Measurements from ENCODE around the gene PPP2R2B.

The PPP2R2B gene

DNA sequence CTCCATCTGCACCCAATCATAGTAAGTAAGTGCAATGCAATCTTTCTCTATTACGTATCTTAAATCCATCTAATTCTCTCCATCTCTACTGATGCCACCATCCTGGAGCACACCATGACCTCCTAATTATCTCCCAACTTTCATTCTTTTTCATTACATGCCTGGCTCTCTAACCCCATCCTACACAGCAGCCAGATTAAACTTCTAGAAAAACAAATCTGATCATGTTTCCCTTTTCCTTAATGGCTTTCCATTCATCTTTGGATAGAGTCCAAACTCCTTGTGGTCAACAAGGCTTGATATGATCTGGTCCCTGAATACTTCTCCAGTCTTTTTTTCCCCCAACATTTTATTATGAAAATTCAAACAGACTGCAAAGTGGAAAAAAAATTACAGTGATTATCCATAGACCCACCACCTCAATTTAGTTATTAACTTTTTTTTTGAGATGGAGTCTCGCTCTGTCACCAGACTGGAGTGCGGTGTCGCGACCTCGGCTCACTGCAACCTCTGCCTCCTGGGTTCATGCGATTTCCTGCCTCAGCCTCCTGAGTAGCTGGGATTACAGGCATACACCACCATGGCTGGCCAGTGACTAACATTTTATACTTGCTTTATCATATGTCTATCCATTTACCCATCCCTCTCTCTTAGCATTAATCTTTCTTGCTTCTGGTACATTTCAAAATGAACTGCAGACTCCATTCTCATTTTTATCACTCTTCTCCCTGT is 5.2 kb downstream of the PPP2R2B start:
- H3K4me3 Mint-ChIP-seq = no peak overlapping the region
- H3K36me3 Mint-ChIP-seq = no peaks in the 10 kb centered on the region
- H3K9me3 Mint-ChIP-seq = no peaks in the 10 kb centered on the region
- H3K4me1 Mint-ChIP-seq = peaks cover 11% of the 10 kb centered on the region
- CTCF ChIA-PET = no interaction called here
- no peak for DNase-seq
- peaks cover 15% of the 10 kb centered on the region for H3K27me3 Mint-ChIP-seq
- no peak overlapping the region for H3K27ac Mint-ChIP-seq

DNA sequence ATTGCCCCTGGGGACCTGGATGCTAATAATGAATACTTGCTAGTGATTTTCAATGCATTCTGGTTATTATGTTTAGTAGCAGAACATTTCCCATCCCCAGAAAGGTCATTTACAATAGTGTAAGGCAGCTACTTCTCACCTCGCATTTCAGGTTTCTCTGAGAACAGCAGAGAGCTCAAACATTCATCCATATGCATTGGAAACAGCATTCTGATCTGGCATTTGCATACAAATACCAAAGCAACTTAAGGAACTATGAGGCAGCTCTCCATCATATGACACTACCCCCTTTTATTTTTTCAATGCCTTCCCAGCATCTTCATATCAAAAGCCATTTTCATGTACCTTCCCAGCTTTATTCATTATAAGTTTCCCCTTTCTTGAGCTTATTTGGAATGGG is 6.4 kb downstream of the PPP2R2B start:
- CTCF ChIA-PET = no interaction called here
- Mint-ChIP-seq H3K9me3 (no peaks in the 10 kb centered on the region), H3K27me3 (peaks cover 8% of the 10 kb centered on the region), H3K4me1 (peaks cover 4% of the 10 kb centered on the region), H3K36me3 (no peaks in the 10 kb centered on the region), H3K27ac (no peak overlapping the region), H3K4me3 (no peak overlapping the region)
- no peak for DNase-seq

DNA sequence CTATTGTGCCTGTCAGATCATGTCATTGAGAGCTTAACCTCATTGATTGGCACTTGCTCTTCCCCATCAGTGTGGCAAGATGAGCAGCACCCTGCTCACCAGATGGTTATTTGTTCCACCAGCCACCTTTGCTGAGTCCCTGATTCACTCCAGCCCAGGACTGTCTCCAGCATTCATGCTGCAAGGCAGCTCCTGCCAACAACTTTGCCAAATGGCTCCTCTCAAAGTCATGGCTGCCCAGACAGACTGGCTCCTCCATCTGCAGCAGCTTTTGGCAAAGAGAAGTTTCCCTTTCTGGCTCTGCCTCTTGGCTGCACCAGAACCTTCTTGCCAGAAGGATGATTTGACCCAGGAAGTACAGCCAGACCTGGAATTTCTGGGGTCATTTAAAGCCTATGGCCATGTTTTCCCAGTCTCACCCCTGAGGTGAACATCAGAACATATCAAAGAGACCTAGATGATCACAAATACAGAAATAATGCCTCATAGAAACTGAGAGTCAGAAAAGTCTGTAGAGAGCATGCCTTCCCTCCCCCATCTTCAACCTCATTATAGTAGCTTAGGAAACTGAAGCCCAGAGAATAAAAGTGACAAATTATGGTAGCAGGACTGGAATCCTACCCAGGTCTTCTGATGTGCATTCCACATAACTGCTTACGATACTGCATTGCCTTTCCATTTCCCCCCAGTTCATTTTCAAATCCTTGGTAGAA is 10.4 kb downstream of the PPP2R2B start:
- H3K4me1 Mint-ChIP-seq = no peaks in the 10 kb centered on the region
- no peaks in the 10 kb centered on the region for H3K9me3 Mint-ChIP-seq
- H3K36me3 Mint-ChIP-seq = no peaks in the 10 kb centered on the region
- no peak for DNase-seq
- H3K4me3 Mint-ChIP-seq = no peak overlapping the region
- CTCF ChIA-PET = no interaction called here
- H3K27me3 Mint-ChIP-seq = peaks cover 4% of the 10 kb centered on the region
- H3K27ac Mint-ChIP-seq = no peak overlapping the region

DNA sequence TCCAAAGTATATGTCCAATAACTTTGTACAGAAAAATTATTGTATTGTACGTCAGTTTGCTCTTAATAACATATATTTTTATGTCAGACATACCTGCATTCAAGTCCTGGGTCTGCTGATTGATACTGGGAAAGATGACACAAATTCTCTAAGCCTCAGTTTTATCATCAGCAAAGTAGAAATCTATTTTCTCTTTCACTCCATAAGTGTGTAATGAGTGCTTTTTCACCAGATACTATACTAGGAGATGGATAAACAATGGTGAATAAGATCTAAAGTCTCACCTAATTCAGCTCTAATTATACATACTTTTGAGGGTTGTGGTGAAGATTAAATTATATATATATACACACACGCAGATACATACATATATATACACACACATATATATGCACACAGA is 12.3 kb downstream of the PPP2R2B start:
- no peaks in the 10 kb centered on the region for H3K36me3 Mint-ChIP-seq
- peaks cover 4% of the 10 kb centered on the region for H3K27me3 Mint-ChIP-seq
- H3K4me1 Mint-ChIP-seq = no peaks in the 10 kb centered on the region
- DNase-seq = no peak
- no peak overlapping the region for H3K4me3 Mint-ChIP-seq
- H3K27ac Mint-ChIP-seq = no peak overlapping the region
- no peaks in the 10 kb centered on the region for H3K9me3 Mint-ChIP-seq
- CTCF ChIA-PET = no interaction called here

DNA sequence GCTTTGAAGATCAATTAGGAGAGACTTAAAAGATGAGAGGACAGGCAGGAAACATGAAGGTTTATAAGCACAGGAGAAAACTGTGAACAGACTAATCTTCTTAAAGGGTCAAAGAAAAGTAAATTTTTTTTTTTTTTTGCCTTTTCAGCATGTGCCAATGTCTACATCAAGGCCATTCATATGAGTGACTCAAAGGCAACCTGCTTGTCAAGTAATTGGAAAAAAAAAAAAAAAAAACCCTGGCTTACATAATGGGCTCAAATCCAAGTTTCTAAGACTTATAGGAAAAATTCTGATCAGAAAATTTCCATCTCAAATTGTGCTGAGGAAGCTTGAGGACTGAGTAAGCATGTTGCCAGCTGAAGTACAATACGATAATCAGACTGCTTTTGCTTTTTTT is 15.9 kb downstream of the PPP2R2B start:
- CTCF ChIA-PET = no interaction called here
- Mint-ChIP-seq H3K36me3 (no peaks in the 10 kb centered on the region), H3K4me3 (no peak overlapping the region), H3K27ac (no peak overlapping the region), H3K4me1 (no peaks in the 10 kb centered on the region), H3K27me3 (no peaks in the 10 kb centered on the region), H3K9me3 (no peaks in the 10 kb centered on the region)
- DNase-seq = no peak

DNA sequence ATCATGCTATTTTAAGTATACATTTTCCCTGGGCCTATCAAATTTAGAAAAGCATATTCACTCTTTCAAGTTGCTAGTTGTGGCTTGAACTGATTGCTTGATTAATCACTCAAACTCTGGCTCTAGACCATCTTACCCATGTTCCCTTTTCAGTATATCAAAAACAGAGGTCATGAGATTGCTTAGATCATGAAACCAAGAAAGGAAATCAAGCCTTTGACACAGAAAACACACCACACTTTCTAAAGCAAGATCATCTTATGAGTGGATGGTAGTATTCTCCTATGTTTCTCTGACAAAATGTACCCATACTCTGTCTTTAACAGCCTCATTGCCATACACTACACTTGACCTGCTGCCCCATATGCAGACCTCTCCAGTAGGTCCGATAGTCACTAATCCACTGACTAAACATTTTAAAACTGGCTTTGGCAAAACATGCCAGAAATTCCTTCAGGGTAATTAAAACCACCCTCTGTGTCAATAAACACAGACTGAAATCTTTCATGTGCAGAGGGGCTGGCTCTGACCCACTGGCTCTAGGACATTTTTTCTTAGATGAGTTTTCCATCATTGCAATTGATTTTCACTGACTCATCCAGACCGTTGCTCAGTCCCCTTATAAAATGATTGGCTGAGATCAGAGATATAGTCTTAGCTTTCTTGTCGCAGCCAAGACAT is 18.2 kb downstream of the PPP2R2B start:
- H3K4me3 Mint-ChIP-seq = no peak overlapping the region
- CTCF ChIA-PET = no interaction called here
- no peaks in the 10 kb centered on the region for H3K9me3 Mint-ChIP-seq
- no peaks in the 10 kb centered on the region for H3K36me3 Mint-ChIP-seq
- no peaks in the 10 kb centered on the region for H3K4me1 Mint-ChIP-seq
- H3K27me3 Mint-ChIP-seq = no peaks in the 10 kb centered on the region
- no peak for DNase-seq
- no peak overlapping the region for H3K27ac Mint-ChIP-seq

DNA sequence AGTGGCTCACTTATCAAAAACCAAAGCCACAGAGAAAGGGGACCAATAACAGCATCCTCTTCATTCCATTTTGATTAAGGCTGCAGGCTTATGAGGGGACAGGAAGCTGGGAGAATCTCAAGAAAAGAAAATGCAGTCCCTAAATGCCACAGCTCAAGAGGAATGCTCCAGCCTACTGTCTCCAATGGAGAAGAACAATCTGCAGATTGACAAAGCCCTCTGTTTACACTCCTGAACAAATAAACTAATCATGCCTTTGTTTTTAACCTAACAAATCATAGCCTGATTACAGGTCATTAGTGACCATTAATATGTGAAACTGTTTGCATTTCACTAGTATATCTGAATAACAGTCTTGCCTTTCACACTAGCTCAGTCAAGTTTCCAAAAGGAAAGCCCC is 26.5 kb downstream of the PPP2R2B start:
- no peaks in the 10 kb centered on the region for H3K9me3 Mint-ChIP-seq
- no peak overlapping the region for H3K4me3 Mint-ChIP-seq
- no peaks in the 10 kb centered on the region for H3K36me3 Mint-ChIP-seq
- CTCF ChIA-PET = interaction anchor here (0.8 kb wide), 1 partner anchor 191 kb away, joined by 3 read pairs; no protein-coding TSS in a partner anchor
- H3K4me1 Mint-ChIP-seq = no peaks in the 10 kb centered on the region
- no peaks in the 10 kb centered on the region for H3K27me3 Mint-ChIP-seq
- DNase-seq = no peak
- no peak overlapping the region for H3K27ac Mint-ChIP-seq

DNA sequence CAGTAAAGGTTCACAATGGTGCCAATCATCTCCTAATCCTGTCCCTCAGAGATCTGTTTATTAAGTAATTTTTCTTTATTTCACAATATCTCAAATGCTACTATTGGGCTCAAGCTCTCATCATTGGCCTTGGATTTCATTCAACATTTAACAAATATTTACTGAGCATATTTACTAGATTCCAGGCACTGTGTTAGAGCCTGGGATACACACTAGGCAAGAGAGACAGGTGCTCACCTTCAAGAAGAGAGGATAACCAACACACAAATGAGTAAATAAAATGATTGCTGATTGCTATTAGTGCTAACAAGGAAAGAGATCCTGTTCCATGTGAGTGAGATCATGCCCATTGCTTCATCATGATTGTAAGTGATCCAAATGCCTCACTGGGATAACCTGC is 27.4 kb downstream of the PPP2R2B start:
- no peak for DNase-seq
- CTCF ChIA-PET = no interaction called here
- no peaks in the 10 kb centered on the region for H3K27me3 Mint-ChIP-seq
- no peaks in the 10 kb centered on the region for H3K4me1 Mint-ChIP-seq
- no peaks in the 10 kb centered on the region for H3K9me3 Mint-ChIP-seq
- H3K4me3 Mint-ChIP-seq = no peak overlapping the region
- H3K36me3 Mint-ChIP-seq = no peaks in the 10 kb centered on the region
- no peak overlapping the region for H3K27ac Mint-ChIP-seq

DNA sequence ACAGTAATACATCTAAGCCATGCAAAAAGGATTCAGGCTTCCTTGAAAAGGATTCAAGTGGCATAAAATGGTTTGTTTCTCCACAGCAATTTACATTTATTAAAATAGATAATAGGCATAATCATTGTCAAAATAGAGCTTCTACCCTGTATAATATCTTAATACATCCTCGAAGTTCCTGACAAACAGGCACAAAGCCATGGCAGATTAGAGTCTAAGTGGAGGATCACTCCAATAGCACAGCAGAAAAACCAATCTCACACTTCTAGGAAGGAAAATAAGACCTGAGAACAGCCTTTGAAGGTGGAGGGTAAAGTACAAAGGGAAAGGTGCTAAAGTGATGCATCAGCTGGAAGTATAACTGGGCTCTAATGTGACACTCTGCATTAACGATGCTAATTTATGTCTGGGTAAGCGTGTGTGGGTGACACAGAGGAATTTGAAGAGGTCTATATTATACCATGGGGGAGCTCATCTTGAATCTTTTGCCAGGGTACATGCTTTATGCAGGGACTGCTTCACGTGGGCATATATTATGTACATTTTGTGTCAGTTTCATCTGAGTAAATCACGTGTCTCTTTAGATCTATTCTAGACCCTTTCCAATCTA is 28.8 kb downstream of the PPP2R2B start:
- Mint-ChIP-seq H3K36me3 (no peaks in the 10 kb centered on the region), H3K9me3 (no peaks in the 10 kb centered on the region), H3K27ac (no peak overlapping the region), H3K4me3 (no peak overlapping the region), H3K4me1 (no peaks in the 10 kb centered on the region), H3K27me3 (no peaks in the 10 kb centered on the region)
- no peak for DNase-seq
- CTCF ChIA-PET = no interaction called here

DNA sequence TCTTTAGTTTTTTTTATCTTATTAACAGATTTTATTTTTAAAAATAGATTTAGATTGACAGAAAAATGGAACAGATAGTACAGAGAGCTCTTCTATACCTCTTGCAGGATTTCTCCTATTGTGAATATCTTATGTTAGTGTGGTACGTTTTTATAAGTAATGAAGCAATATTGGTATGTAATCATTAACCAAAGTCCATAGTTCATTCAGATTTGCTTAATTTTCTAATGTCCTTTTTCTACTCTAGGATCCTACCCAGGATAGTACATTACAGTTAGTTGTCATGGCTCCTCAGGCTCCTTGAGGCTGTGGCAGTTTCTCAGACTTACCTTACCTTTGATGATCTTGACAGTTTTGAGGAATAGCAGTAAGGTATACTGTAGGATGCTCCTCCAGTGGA is 30.4 kb downstream of the PPP2R2B start:
- H3K4me1 Mint-ChIP-seq = no peaks in the 10 kb centered on the region
- no peak for DNase-seq
- CTCF ChIA-PET = no interaction called here

DNA sequence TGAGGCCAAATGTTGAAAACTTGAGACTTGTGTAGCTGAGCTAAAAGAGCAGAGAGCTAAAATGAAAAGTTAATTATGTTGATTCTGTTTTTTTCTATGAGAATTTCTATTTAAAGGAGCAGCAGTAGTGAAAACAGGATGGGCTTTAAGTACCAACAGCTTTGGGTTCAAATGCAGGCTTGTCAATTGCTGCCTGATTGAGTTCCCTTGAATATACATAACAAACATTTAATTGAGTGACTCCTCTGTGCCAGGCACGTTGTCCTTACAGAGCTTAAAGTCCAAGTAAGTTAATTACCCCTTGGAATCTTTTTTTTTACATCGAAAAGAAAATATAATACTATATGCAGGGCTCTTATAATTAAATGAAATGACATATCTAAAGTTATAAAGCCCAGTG is 38.5 kb downstream of the PPP2R2B start:
- no peaks in the 10 kb centered on the region for H3K27me3 Mint-ChIP-seq
- no peak overlapping the region for H3K4me3 Mint-ChIP-seq
- CTCF ChIA-PET = no interaction called here
- no peak overlapping the region for H3K27ac Mint-ChIP-seq
- DNase-seq = no peak
- H3K36me3 Mint-ChIP-seq = no peaks in the 10 kb centered on the region
- no peaks in the 10 kb centered on the region for H3K4me1 Mint-ChIP-seq
- H3K9me3 Mint-ChIP-seq = peaks cover 2% of the 10 kb centered on the region

More for the DNA sequence above, 30.4 kb downstream of the PPP2R2B start:
- no peak overlapping the region for H3K4me3 Mint-ChIP-seq
- no peaks in the 10 kb centered on the region for H3K36me3 Mint-ChIP-seq
- H3K9me3 Mint-ChIP-seq = no peaks in the 10 kb centered on the region
- H3K27me3 Mint-ChIP-seq = no peaks in the 10 kb centered on the region
- H3K27ac Mint-ChIP-seq = no peak overlapping the region

DNA sequence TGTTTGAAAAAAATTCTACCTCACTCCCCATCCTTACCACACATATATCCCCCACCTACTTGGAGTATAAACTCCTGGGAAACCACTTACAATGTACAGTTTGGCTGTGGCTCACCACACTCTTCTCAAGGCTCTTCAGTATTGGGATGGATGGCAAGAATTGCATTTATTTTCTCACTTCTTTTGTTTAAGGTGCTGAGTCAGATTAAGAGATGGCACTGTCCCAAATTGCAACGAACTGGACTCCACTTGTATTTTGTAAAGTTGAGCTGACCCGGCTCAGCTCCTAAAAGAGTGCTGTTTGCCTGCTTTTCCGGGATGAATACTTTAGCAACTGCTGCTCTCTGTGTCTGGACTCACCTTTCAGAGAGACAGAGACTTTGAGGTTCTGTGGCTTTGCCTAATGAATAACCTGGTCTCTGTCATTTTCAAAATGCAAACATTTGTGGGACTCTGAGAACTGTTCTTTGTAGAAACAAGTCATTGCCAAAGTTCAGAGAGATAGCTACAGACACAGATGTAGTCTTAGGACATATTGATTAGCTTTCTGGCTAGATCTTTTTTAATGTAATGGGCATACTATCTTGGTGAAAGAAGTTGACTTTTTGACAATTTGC is 42.2 kb downstream of the PPP2R2B start:
- no peak for DNase-seq
- Mint-ChIP-seq H3K36me3 (no peaks in the 10 kb centered on the region), H3K4me3 (no peak overlapping the region), H3K9me3 (peaks cover 2% of the 10 kb centered on the region), H3K4me1 (no peaks in the 10 kb centered on the region), H3K27ac (no peak overlapping the region), H3K27me3 (no peaks in the 10 kb centered on the region)
- CTCF ChIA-PET = interaction anchor here (1.0 kb wide), 1 partner anchor 11 kb away, joined by 3 read pairs; no protein-coding TSS in a partner anchor

DNA sequence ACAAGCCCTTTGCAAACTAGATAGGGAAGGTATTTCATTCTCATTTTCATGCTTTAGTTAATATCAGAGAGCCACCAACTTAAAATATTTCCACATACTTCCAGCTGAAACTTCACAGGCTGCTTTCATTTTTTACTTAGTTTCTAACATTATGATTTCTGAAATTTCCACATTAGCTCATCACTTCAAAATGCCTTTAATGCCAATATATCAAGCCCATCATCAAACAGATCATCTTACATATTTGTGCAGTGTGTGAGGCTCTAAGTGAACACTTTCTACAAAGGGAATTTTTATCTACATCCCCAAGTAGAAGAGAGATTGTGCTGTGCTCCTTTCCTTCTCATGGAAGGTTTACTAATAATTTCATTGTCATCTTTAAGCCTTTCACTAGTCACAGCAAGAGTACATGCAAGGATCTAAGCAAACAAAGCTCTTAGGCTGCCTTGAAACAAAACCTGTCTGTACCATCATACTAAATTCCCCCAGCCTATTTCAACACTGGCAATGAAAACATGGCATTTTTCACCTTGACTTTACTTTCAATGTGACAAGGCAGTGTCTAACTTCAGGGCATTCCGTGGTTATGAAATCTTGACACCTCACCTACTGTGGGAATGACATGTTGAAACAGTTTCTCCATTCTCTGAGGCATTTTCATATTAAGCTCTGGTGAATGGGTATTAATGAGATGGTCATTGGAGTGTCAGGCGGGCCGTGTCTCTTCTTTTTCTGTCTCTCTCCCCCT is 45.4 kb downstream of the PPP2R2B start:
- no peaks in the 10 kb centered on the region for H3K36me3 Mint-ChIP-seq
- no peaks in the 10 kb centered on the region for H3K4me1 Mint-ChIP-seq
- CTCF ChIA-PET = no interaction called here
- no peak overlapping the region for H3K4me3 Mint-ChIP-seq
- no peaks in the 10 kb centered on the region for H3K9me3 Mint-ChIP-seq
- no peak overlapping the region for H3K27ac Mint-ChIP-seq
- DNase-seq = no peak
- no peaks in the 10 kb centered on the region for H3K27me3 Mint-ChIP-seq

DNA sequence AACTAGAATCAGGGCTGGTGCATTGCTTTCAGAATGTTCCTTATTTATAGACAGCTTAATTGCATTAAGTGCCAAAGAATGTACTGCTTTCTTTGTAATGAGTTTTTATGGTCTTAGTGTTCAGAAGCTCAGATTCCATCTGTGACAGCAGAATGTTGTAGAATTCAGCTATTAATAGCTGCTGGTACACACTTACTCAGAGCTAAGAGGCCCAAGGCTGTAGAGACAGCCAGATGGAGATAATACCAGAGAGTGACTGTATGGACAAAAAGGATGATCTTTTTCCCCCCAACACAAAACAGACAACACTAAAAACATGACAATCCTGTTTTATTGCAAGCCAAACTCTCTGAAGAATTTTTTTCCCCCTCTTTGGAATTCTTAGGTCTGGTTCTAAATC is 50.2 kb downstream of the PPP2R2B start:
- no peaks in the 10 kb centered on the region for H3K27me3 Mint-ChIP-seq
- no peak overlapping the region for H3K27ac Mint-ChIP-seq
- no peak for DNase-seq
- no peaks in the 10 kb centered on the region for H3K36me3 Mint-ChIP-seq
- H3K4me3 Mint-ChIP-seq = no peak overlapping the region
- no peaks in the 10 kb centered on the region for H3K4me1 Mint-ChIP-seq
- H3K9me3 Mint-ChIP-seq = no peaks in the 10 kb centered on the region
- CTCF ChIA-PET = no interaction called here
